Left lung (tissue), 10 donors: ENCODE data around the gene CLDN18. TPM values are rescaled to one million over a fixed set of nuclear protein-coding genes. Genes with fewer than 3 reads are reported as not detected.
A peak's percentile ranks its signal among the peaks of the same experiment; 100 is the strongest.

Source experiments
- ATAC-seq: fragments of 200-7000 bp; cut with Tn5 transposase; one replicate; pipeline ENCODE4 v1.9.1; 2020; ENCODE audit warnings: moderate library complexity
- DNase-seq, 4 donors: peaks; one replicate each; pipeline ENCODE4 v3.0.0-alpha.2; 2013 to 2020
- H3K27ac ChIP-seq, 2 donors: fragments of 200-600 bp; sonication (generic) in 1 of 2; one replicate each; pipeline versions ENCODE4 v1.5.0 to v1.8.0; 2020 to 2021
- H3K27me3 ChIP-seq, 2 donors: fragments of 200-600 bp; sonication (generic) in 1 of 2; one replicate each; pipeline versions ENCODE4 v1.5.0 to v1.8.0; 2020 to 2021
- H3K36me3 ChIP-seq, 2 donors: fragments of 200-600 bp; sonication (generic) in 1 of 2; one replicate each; pipeline versions ENCODE4 v1.5.0 to v1.8.0; 2020 to 2021
- H3K4me1 ChIP-seq, 2 donors: fragments of 200-600 bp; one replicate each; pipeline ENCODE4 v1.8.0; 2021
- H3K4me3 ChIP-seq, 2 donors: fragments of 200-600 bp; sonication (generic) in 1 of 2; one replicate each; pipeline versions ENCODE4 v1.5.0 to v1.8.0; 2020 to 2021; ENCODE audit warnings: mild to moderate bottlenecking in 1 of 2
- H3K9me3 ChIP-seq, 2 donors: fragments of 200-600 bp; sonication (generic) in 1 of 2; one replicate each; pipeline versions ENCODE4 v1.5.0 to v1.8.0; 2020 to 2021
- CTCF ChIP-seq, 2 donors: fragments of 200-600 bp; sonication (generic) in 1 of 2; IDR thresholded peaks; one replicate each; pipeline versions ENCODE4 v1.5.0 to v1.8.0; 2021; ENCODE audit warnings: antibody characterized with exemption in 2 of 2
- intact Hi-C, 2 donors: fragments of 100-400 bp; cut with DNase I; formaldehyde crosslinking; loops; one replicate each; pipeline versions ENCODE4 v1.11.2 to v1.14.2; 2022
- polyA plus RNA-seq, 6 donors: library from polyadenylated mRNA; unstranded; fragments of 120-200 nt; gene quantifications; one replicate each; pipeline ENCODE4 v1.2.1, GENCODE V29; 2013; ENCODE audit not compliant: insufficient read length in 6 of 6
- total RNA-seq, 2 donors: library from RNA; stranded (reverse); fragmentation: NEBNext Ultra II Directional; extraction: Animal tissue kit (Norgen Biotek cat#: 25700); gene quantifications; one replicate each; pipeline ENCODE4 v1.2.1, GENCODE V29; 2021
- donor health status: DM: no; HTN: yes; CAD: no.
- donor health status: DM: no; HTN: no; CAD: no.

The CLDN18 gene
- total and polyA plus RNA-seq, 8 donors: 53.1 to 354 (median 65.4) TPM

GRCh38 chr3:137970914-137971831 is 38.8 kb upstream of the CLDN18 start:
- no peaks in the 10 kb centered on the region for H3K9me3 ChIP-seq
- DNase-seq (peak; percentile 27 to 91 (median 71)), ATAC-seq (peak; percentile 100)
- no peaks in the 10 kb centered on the region for H3K27me3 ChIP-seq
- intact Hi-C loops: no loop called here
- peak; percentile 79 to 80 for TF ChIP-seq CTCF (IDR thresholded peaks at IDR 0.05)
- no peaks in the 10 kb centered on the region for H3K4me1 ChIP-seq
- H3K4me3 ChIP-seq: no peak overlapping the region
- H3K36me3 ChIP-seq: no peaks in the 10 kb centered on the region
- no peak overlapping the region for H3K27ac ChIP-seq

GRCh38 chr3:137972396-137972795 is 37.6 kb upstream of the CLDN18 start:
- no peak overlapping the region for H3K27ac ChIP-seq
- no peaks in the 10 kb centered on the region for H3K36me3 ChIP-seq
- no peak for ATAC-seq
- no peaks in the 10 kb centered on the region for H3K9me3 ChIP-seq
- H3K4me1 ChIP-seq: no peaks in the 10 kb centered on the region
- no peak overlapping the region for H3K4me3 ChIP-seq
- no peaks in the 10 kb centered on the region for H3K27me3 ChIP-seq
- no peak for TF ChIP-seq CTCF (IDR thresholded peaks at IDR 0.05)
- DNase-seq: no peak
- intact Hi-C loops: no loop called here

GRCh38 chr3:137978328-137978727 is 31.6 kb upstream of the CLDN18 start:
- Histone ChIP-seq H3K4me1 (no peaks in the 10 kb centered on the region), H3K27me3 (no peaks in the 10 kb centered on the region), H3K36me3 (no peaks in the 10 kb centered on the region), H3K4me3 (no peak overlapping the region), H3K27ac (no peak overlapping the region), H3K9me3 (no peaks in the 10 kb centered on the region)
- ATAC-seq (no peak), DNase-seq (no peak)
- intact Hi-C loops: no loop called here
- TF ChIP-seq CTCF (IDR thresholded peaks at IDR 0.05): no peak

GRCh38 chr3:137987723-137988122 is 22.2 kb upstream of the CLDN18 start:
- TF ChIP-seq CTCF (IDR thresholded peaks at IDR 0.05): no peak
- ATAC-seq (peak; percentile 27), DNase-seq (no peak)
- H3K27ac ChIP-seq: peak overlapping the region in 1 of 2 donors; percentile 30
- intact Hi-C loops: no loop called here
- no peaks in the 10 kb centered on the region for H3K27me3 ChIP-seq
- H3K4me3 ChIP-seq: no peak overlapping the region
- no peaks in the 10 kb centered on the region for H3K36me3 ChIP-seq
- H3K4me1 ChIP-seq: no peaks in the 10 kb centered on the region
- no peaks in the 10 kb centered on the region for H3K9me3 ChIP-seq

GRCh38 chr3:137988152-137988551 is 21.8 kb upstream of the CLDN18 start:
- intact Hi-C loops: no loop called here
- DNase-seq (peak in 2 of 4 donors; percentile 11 to 50), ATAC-seq (peak; percentile 99)
- Histone ChIP-seq H3K27me3 (no peaks in the 10 kb centered on the region), H3K4me3 (no peak overlapping the region), H3K27ac (peak overlapping the region in 1 of 2 donors; percentile 30), H3K9me3 (no peaks in the 10 kb centered on the region), H3K4me1 (no peaks in the 10 kb centered on the region), H3K36me3 (no peaks in the 10 kb centered on the region)
- TF ChIP-seq CTCF (IDR thresholded peaks at IDR 0.05): no peak
